Loucy (cell line): ENCODE data around the gene DYNLT4.

Source experiments
- EZH2phosphoT487 ChIP-seq: fragments of 200-600 bp; IDR thresholded peaks from 2 replicates; pipeline ENCODE4 v1.6.1; 2018; ENCODE audit warnings: antibody characterized with exemption, mild to moderate bottlenecking, moderate library complexity, borderline replicate concordance
- TF ChIP-seq, protein P1 (sequence below): fragments of 200-600 bp; sonication (generic); conservative IDR thresholded peaks from 2 replicates; pipeline ENCODE4 v1.5.1; 2014; ENCODE audit warnings: mild to moderate bottlenecking, antibody characterized with exemption, low read length

GRCh38 chr1:44760876-44761275 lies 46.3 kb downstream of the DYNLT4 start:
- TF ChIP-seq, protein P1, sequence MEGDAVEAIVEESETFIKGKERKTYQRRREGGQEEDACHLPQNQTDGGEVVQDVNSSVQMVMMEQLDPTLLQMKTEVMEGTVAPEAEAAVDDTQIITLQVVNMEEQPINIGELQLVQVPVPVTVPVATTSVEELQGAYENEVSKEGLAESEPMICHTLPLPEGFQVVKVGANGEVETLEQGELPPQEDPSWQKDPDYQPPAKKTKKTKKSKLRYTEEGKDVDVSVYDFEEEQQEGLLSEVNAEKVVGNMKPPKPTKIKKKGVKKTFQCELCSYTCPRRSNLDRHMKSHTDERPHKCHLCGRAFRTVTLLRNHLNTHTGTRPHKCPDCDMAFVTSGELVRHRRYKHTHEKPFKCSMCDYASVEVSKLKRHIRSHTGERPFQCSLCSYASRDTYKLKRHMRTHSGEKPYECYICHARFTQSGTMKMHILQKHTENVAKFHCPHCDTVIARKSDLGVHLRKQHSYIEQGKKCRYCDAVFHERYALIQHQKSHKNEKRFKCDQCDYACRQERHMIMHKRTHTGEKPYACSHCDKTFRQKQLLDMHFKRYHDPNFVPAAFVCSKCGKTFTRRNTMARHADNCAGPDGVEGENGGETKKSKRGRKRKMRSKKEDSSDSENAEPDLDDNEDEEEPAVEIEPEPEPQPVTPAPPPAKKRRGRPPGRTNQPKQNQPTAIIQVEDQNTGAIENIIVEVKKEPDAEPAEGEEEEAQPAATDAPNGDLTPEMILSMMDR = no peak
- TF ChIP-seq EZH2phosphoT487 = no peak
